GM21367 (cell line): ENCODE measurements around the gene MEMO1.
"Not testable (repeated sequence)": the region's sequence is repeated elsewhere in the genome, so short reads cannot be mapped to it uniquely, and the experiment has no call there.

Source experiments
- ATAC-seq: cut with Tn5 transposase; IDR thresholded peaks from one replicate; pipeline ENCODE4 v1.9.1; 2021; ENCODE audit not compliant: unreplicated experiment

The MEMO1 gene

GRCh38 chr2:32010670-32011484 lies at the start of gene MEMO1:
MEMO1 (minus strand) TSS chr2:32011008; CDS start chr2:32010247, 761 bp downstream.
- peak; percentile 60 for ATAC-seq

GRCh38 chr2:32060266-32060665 lies 49.5 kb upstream of the MEMO1 start:
- ATAC-seq = no peak

DNA sequence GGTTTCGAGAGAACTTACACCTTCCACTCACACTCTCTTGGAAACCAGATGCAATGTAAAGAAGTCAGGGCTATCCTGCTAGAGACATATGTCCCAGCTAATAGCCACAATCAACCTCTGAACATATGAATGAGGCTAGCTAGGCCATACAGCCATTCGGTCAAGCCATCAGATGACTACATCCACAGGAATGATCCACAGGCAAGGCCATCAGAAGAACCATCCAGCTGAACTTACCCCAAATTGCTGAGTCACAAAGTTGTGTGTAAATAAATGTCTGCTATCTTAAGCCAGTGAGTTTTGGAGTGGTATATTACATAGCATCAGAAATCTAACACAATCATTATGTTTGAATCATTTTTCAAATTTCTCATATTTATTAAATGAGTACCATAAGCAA lies 47.3 kb upstream of the MEMO1 start:
- ATAC-seq = no peak

DNA sequence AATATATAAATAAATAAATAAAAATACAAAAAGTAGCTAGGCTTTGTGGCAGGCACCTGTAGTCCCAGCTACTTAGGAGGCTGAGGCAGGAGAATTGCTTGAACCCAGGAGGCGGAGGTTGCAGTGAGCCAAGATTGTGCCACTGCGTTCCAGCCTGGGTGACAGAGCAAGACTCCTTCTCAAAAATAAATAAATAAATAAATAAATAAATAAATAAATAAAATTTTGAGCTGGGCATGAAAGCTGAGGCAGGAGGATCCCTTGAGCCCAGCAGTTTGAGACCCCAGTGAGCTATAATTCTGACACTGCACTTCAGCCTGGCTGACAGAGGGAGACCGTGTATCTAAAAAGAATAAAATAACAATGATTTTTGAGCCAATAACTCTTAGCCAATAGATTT lies 43.8 kb upstream of the MEMO1 start:
- ATAC-seq = not testable (repeated sequence)

DNA sequence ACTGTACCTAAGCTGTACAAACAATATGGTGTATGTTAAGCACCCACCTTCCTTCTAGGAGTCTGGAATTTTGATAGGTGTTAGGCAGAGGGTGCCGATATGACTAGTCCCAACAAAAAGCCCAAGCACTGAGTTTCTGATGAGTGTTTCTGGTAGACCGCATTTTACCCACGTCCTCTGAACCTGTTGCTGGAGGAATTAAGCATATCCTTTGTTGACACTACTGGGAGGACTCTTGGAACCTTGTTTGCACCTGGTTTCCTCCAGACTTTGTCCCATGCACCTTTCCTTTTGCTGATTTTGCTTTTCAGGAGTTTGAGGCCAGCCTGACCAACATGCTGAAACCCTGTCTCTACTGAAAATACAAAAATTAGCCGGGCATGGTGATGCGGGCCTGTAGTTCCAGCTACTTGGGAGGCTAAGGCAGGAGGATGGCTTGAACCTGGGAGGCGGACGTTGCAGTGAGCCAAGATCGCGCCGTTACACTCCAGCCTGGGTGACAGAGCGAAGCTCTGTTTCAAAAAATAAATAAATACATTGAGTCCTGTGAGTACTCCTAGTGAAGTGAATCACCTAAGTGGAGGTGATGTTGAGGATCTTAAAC lies 41.1 kb upstream of the MEMO1 start:
- ATAC-seq = no peak

DNA sequence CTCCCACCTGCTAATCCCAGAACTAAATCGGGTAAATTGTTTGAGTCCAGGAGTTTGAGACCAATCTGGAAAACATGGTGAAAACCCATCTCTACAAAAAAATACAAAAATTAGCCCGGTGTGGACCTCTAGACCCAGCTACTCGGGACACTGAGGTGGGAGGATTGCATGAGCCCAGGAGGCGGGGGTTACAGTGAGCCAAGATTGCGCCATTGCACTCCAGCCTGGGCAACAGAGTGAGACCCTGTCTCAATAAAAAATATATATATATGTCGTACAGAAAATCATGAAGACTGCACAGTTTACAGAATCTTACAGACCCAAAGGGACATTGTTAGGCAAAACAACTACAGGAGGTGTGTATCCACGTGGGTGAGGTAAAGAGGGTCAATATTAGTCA lies 32.8 kb upstream of the MEMO1 start:
- no peak for ATAC-seq

GRCh38 chr2:32039447-32040219 lies 28.8 kb upstream of the MEMO1 start, which contains the start of gene DPY30:
DPY30 (minus strand) TSS chr2:32039805; CDS start chr2:32039456, 349 bp downstream.
- peak; percentile 86 for ATAC-seq

- ATAC-seq = not testable (repeated sequence)
These were observed 23.5 kb upstream of the MEMO1 start for GRCh38 chr2:32034198-32034887.

DNA sequence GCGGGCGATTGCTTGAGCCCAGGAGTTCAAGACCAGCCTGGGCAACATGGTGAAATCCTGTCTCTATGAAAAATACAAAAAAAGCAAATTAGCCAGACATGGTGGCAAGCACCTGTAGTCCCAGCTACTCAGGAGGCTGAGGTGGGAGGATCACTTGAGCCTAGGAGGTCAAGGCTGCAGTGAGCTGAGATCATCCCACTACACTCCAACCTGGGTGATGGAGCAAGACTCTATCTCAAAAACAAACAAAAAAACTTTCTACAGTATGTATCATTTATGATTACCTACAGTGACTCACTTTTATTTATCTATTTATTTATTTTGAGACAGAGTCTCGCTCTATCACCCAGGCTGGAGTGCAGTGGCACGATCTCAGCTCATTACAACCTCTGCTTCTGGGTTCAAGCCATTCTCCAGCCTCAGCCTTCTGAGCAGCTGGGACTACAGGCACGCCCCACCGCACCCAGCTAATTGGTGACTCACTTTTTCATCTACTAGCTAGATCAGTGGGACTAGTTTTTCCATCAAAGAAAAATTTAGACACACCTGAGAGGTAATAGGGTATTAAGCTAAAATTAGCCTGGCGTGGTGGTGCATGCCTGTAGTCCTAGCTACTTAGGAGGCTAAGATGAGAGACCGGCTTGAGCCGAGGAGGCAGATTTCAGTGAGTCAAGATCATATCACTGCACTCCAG lies 8.1 kb upstream of the MEMO1 start:
- ATAC-seq = not testable (repeated sequence)

DNA sequence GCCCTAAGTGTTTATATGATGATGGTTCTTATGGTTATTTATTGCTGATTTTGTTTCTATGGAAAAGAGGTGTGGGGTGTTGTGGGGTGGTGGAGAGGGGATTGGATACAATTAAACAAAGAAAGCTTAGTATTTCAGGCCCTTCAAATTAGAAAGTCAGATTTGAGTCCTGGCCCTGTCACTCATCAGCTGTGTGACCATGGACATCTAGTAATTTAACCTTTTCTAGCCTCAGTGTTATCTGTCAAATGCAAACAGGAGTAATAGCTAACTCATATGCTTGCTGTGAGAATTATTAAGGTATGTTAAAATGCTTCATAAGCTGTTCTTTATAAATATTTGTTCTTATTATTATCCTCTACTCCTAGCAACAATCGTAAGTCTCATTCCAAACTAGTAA lies 2.1 kb upstream of the MEMO1 start:
- ATAC-seq = no peak

DNA sequence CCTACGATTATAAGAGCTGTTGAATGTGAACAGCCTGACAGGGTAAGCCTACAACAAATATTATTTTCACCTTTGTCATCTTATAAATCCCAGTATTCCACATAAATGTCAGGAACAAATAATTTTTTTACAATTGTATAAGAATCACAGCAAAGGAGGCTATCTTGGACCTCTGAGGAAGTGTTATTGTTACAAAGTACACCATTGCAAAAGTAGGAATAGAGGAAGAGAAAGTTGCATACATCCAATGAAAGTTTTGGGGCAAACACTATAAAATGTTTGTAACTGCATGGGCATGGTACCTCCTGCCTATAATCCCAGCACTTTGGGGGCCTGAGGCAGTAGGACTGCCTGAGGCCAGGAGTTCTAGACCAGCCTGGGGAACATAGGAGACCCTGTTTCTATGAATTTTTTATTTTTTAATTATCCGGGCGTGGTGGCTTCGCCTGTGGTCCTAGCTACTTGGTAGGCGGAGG lies 715 bp upstream of the MEMO1 start:
- ATAC-seq = no peak

GRCh38 chr2:32010280-32010669 lies 533 bp downstream of the MEMO1 start:
- ATAC-seq = peak; percentile 42

DNA sequence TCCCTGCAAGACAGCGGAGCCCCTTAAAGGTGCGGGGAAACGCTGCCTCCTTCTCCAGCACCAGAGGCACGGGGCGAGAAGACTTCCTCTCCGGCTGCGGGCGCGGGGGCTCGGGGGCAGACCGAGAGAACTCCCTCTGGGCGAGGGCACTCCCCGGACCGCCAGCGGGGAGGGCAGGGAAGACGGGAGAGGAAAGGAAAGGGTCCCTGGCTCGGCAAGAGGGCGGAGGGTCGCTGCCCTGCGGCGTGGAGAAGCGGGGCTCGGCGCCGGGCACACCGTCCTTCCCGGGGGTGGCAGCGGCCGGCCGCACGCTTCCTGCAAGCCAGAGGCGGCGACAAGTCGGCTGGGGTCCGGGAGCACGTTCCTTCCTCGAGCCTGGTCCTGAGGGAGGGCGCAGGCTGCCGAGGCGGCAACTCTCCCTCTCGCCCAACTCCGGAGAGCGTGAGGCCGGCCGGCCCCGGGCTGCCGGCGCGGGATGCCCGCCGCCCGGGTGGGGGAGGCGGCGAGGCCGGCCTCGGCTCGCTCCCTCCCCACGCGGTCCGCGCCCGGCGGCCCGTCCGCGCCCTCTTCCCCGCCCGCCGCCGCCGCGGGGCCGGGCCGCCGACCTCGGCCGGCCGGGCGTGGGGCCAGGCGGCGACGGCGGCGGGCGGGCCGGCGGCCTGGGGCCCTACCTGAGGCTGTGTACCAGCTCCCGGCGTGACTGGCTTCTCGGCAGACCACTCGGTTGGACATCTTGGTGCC lies 1.1 kb downstream of the MEMO1 start:
- ATAC-seq = peak; percentile 19

DNA sequence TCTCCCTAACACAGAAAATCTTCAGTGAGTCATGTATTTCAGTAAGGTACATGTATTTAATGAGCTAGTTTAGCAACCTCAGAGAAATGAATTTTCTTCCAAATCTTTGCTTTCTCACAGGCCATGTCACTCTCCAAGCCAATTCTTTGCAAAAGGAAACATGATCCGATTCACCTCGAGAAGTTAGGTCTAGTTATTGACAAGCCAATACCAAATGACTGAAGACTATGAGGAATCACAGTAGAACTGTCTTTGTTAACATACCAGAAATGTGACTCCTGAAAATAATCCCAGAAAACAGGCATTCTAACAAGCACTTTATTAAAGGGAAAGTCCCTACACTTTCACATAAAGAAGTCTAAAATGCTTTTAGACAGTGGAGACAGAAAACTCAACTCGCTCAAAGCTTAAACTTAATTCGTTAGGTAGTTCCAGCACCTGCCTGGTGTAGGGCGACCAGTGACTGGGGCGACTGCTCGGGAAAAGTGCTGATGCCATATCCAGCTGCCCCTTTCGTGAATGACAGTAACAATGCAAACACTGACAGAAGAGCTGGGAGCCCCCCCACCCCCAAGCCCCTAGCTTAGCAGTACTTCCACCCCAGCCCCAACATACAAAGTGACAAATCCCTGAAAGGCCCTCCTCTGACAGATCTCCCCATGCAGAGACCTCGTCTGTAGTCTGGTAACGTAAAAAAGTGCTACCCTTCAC lies 1.8 kb downstream of the MEMO1 start:
- no peak for ATAC-seq

DNA sequence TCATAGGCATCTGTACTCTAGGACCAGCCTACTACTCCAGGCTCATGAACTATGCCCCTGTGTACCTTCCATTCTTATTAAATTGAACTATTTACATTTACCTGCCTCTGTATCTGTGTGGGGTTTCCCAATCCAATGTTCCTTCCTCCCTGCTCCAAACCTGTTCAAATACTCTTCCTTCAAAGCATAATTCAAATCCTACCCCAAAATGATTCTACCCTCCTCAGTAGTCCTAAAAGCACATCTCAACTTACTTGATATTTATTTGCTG lies 3.8 kb downstream of the MEMO1 start:
- no peak for ATAC-seq

DNA sequence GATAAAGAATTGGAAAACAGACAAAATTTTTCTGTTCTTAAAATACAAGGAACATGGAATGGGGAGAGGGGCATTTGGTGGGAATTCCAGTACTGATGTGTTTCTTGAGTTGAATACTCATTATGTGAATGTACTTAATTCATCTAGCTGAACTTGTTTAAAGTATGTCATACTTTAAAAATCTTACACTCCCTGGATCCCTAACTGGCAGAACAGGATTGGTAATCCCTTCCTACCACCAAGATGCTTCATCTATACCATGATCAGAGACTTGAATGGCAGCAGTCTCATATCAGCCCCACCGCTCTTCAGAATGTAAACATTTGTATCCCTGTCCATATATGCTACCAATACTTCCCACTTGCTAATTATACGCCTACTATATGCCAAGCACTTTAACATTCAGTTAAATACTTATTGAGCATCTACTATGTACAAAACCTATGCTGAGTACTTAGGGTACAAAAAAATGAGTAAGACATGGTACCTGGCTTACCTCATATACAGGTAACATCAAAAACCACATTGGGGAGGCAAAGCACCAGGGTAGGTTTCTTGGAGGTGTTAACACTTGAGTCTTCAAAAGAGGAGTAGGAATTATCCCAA lies 5.3 kb downstream of the MEMO1 start:
- ATAC-seq = no peak

GRCh38 chr2:32003791-32004190 lies 7.0 kb downstream of the MEMO1 start:
- no peak for ATAC-seq

- ATAC-seq = no peak
These were observed 8.4 kb downstream of the MEMO1 start for GRCh38 chr2:32002406-32002805.

DNA sequence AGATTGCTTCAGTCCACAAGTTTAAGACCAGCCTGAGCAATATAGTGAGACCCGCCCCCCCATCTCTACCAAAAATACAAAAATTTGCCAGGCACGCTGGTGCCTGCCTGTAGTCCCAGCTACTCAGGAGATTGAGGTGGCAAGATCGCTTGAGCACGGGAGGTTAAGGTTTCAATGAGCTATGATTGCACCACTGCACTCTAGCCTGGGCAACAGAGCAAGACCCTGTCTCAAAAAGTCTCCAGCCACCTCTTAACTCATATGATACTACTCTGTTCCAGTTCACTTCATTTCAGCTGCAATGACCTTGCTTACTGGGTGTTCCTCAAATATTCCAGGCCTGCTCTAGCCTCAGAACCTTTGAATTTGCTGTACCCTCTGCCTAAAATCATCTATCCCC lies 11.4 kb downstream of the MEMO1 start:
- no peak for ATAC-seq
